GM23338 (cell line): ENCODE measurements around the gene CASK.

Experiments
- CREB1 ChIP-seq: fragments of 250-450 bp; sonication (Bioruptor Pico); IDR thresholded peaks from 2 replicates; pipeline ENCODE4 v1.5.0; 2020; ENCODE audit warnings: low read depth, mild to moderate bottlenecking, moderate library complexity
- CTCF ChIP-seq, 2 experiments: fragments of 200-600 bp in 1 of 2; sonication (generic) in 1 of 2; conservative IDR thresholded peaks; 2 replicates each; pipeline versions ENCODE4 v1.5.1 to v1.6.1; 2016 to 2017; ENCODE audit warnings: antibody characterized with exemption in 2 of 2, low read depth in 2 of 2, mild to moderate bottlenecking in 2 of 2, moderate library complexity in 1 of 2
- ETS1 ChIP-seq: IDR thresholded peaks from 2 replicates; pipeline ENCODE4 v1.6.1; 2016; ENCODE audit warnings: antibody characterized with exemption
- EZH2 ChIP-seq: fragments of 200-600 bp; sonication (generic); IDR thresholded peaks from one replicate; pipeline ENCODE4 v1.8.0; 2017; ENCODE audit warnings: antibody characterized with exemption, mild to moderate bottlenecking, low read depth; ENCODE audit not compliant: unreplicated experiment
- EZH2phosphoT487 ChIP-seq: fragments of 200-600 bp; sonication (generic); IDR thresholded peaks from one replicate; pipeline ENCODE4 v1.8.1; 2018; ENCODE audit warnings: antibody characterized with exemption; ENCODE audit not compliant: unreplicated experiment
- JUNB ChIP-seq: IDR thresholded peaks from one replicate; pipeline ENCODE4 v1.6.1; 2016; ENCODE audit warnings: antibody characterized with exemption; ENCODE audit not compliant: unreplicated experiment
- POLR2AphosphoS5 ChIP-seq: IDR thresholded peaks from 2 replicates; pipeline ENCODE4 v1.6.1; 2016; ENCODE audit warnings: antibody characterized with exemption, low read depth
- REST ChIP-seq: IDR thresholded peaks from one replicate; pipeline ENCODE4 v1.6.1; 2018; ENCODE audit warnings: antibody characterized with exemption; ENCODE audit not compliant: unreplicated experiment
- STAT1 ChIP-seq: IDR thresholded peaks from one replicate; pipeline ENCODE4 v1.6.1; 2016; ENCODE audit warnings: antibody characterized with exemption; ENCODE audit not compliant: unreplicated experiment
- ZNF114 ChIP-seq: fragments of 250-450 bp; sonication (Bioruptor Pico); IDR thresholded peaks from 2 replicates; pipeline ENCODE4 v1.5.0; 2020; ENCODE audit warnings: mild to moderate bottlenecking, moderate library complexity
- ZNF331 ChIP-seq: fragments of 250-450 bp; sonication (Bioruptor Pico); IDR thresholded peaks from 2 replicates; pipeline ENCODE4 v1.5.0; 2020; ENCODE audit warnings: low read depth, mild to moderate bottlenecking, moderate library complexity
- ZNF462 ChIP-seq: fragments of 250-450 bp; sonication (Bioruptor Pico); IDR thresholded peaks from 2 replicates; pipeline ENCODE4 v1.5.0; 2020; ENCODE audit warnings: mild to moderate bottlenecking, moderate library complexity

- no peak for TF ChIP-seq EZH2
- TF ChIP-seq CTCF (conservative IDR thresholded peaks at IDR 0.05; ENCODE audit: low read depth in 2 of 2), result no peak
- TF ChIP-seq POLR2AphosphoS5, result no peak
- TF ChIP-seq EZH2phosphoT487, result no peak
- TF ChIP-seq REST, result no peak
- TF ChIP-seq ZNF114, result no peak
- no peak for TF ChIP-seq STAT1
- no peak for TF ChIP-seq ZNF331 (CRISPR knock-in tag)
- TF ChIP-seq JUNB, result no peak
- no peak for TF ChIP-seq ETS1
- TF ChIP-seq ZNF462 (CRISPR knock-in tag), result no peak
- TF ChIP-seq CREB1 (CRISPR knock-in tag), result no peak
These were observed 393.3 kb downstream of the CASK start for GRCh38 chrX:41530085-41530484.
